Mononuclear cell (primary cell): ENCODE data around the gene ZFPM1. TPM values are rescaled to one million over a fixed set of nuclear protein-coding genes. Genes with fewer than 3 reads are reported as not detected.

Experiments used
- H3K27me3 ChIP-seq: 2 replicates; pipeline ENCODE4 v1.6.0; 2011; ENCODE audit warnings: low read length, control low read depth; ENCODE audit not compliant: insufficient read depth
- H3K4me1 ChIP-seq: 2 replicates; pipeline ENCODE4 v1.5.1; 2011; ENCODE audit warnings: mild to moderate bottlenecking, low read length, control low read depth; ENCODE audit not compliant: insufficient read depth
- H3K4me3 ChIP-seq: 2 replicates; pipeline ENCODE4 v1.5.1; 2011; ENCODE audit warnings: mild to moderate bottlenecking, low read length, moderate library complexity
- H3K9me3 ChIP-seq: 2 replicates; pipeline ENCODE4 v1.5.1; 2011; ENCODE audit warnings: low read depth, mild to moderate bottlenecking, control low read depth, low read length
- total RNA-seq: library from RNA; depleted of rRNA; stranded (reverse); fragments of >200 nt; gene quantifications from one replicate; pipeline ENCODE4 v1.2.3, GENCODE V29; 2012

ZFPM1 gene
- total RNA-seq, 1 donor = 5.8 TPM

DNA sequence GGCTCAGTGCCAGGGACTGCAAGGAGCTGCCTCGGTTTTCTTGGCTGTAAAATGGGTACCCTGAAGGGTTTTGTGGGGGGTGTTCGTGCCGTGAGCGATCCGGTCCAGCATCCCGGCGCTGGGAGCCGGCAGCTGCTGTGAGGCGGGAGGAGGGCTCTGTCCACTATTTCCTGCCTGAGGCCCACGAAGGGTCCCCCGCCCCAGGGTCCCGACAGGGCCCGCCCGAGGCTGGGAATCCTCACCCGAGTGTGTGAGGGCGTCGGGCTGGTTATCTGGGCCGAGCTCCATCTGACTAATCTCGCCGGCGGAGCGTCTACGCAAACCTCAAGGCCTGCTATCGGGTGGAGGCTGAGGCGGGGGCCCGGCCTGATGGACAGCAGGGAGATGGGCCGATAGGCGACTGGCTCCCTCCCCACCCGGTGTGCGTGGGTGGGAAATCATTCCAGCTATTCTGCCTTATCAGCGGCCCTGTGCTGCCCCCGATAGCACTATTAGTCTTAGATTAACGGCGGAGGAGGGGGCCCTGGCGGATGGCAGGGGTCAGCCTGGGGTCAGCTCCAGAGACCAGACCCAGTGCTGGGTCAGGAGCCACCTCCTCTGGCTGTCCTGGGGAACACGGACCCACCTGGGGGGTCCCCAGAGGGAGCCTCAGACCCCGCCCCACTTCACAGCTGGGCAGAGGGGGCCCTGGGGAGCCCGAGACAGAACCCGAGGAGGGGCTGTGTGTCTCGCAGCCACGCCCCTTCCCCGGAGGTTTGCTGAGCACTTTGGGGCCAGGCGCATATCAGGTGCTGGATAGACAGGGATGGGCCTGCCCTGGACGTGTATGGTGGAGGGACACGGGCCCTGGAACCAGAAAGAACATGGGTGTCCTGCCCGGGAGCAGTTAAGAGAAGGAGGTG is 44.7 kb downstream of the ZFPM1 start:
- no peak overlapping the region for H3K4me3 ChIP-seq
- H3K4me1 ChIP-seq = no peaks in the 10 kb centered on the region
- H3K9me3 ChIP-seq = no peaks in the 10 kb centered on the region
- H3K27me3 ChIP-seq = no peaks in the 10 kb centered on the region

DNA sequence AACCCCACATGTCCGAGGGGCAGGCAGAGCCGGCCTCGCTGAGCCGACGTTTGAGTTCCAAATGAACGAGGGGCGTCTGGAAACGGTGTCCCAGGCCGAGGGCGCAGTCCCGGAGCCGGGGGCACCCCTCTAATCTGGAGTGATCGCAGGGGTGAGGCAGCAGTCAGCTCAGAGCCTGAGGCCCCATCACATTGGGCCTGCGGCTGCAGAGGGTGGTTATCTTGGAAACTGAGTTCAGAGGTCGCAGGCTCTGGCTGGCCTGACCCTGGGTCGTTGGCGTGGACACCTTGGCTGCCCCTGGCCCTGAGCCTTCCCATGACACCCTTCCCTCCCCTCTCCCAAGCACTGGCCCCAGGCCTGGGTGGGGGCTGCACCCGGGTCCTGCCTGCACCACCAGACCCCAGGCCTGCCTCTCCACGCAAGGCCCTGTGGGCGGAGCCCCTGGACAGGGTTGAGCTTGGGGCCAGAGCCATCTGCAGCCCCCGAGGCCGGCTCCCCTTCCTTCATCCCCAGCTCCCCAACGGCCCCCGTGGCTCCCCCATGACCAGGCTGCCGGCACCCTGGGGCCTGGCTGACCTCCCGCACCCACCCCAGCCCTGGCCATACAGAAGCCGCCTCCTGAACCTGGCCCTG is 45.6 kb downstream of the ZFPM1 start:
- Histone ChIP-seq H3K27me3 (no peaks in the 10 kb centered on the region), H3K9me3 (no peaks in the 10 kb centered on the region), H3K4me1 (no peaks in the 10 kb centered on the region), H3K4me3 (no peak overlapping the region)

DNA sequence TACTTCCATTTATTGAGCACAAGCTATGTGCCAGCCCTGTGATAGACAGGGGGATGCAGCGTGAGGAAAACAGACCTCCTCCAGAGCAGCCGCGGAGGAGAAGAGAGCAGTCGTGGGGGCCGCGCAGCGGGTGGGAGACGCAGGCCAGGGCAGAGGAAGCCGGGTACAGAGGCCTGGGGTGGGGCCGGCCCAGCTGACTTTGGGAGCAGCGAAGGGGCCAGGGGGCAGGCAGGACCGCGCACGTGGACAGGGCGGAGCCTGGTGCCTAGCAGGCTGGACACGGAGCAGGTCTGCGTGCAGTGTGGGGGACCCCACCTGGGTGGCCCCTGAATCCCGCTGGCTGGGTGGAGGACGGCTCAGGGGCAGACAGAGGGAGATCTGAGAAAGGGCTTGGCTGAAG is 46.2 kb downstream of the ZFPM1 start:
- Histone ChIP-seq H3K27me3 (no peaks in the 10 kb centered on the region), H3K9me3 (no peaks in the 10 kb centered on the region), H3K4me1 (no peaks in the 10 kb centered on the region), H3K4me3 (no peak overlapping the region)

DNA sequence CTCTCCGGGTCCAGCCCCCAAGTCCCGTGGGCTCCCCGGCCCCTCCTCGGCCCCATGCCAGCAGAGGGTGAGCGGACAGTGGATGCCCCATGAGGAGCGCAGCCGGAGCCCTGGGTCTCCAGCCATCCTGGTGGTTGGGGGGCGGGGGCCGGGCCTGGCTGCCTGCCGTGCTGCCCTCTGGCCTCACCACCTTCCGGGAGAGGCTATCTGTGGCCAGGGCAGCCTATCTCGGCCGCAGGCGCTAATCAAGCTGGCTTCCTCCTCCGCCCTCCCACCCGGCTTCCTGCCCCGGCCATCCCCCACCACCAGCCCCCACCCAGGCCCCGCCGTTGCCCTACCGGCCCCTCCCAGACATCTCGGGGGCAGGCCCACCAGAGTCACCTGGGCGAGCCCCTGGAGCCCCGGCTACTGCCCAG is 46.8 kb downstream of the ZFPM1 start:
- Histone ChIP-seq H3K4me1 (no peaks in the 10 kb centered on the region), H3K27me3 (no peaks in the 10 kb centered on the region), H3K4me3 (no peak overlapping the region), H3K9me3 (no peaks in the 10 kb centered on the region)

DNA sequence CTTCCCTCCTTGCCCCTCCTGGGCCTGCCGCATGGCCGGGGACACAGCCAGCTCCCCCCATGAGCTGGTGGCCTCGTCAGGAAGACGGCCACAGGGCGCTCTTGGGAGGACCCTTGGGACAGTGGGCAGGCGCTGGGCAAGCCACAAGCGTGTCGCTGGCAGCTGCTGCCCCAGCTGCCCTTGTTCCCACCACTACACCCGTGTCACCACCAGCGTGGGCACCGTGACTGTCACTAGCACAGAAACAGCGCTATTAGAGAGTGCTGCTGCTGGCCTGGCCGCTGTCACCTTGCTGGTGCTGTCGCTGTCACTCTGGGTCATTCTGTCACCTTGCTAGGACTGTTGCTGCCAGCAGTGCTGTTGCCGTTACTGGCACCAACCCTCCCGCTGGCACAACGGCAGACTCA is 47.2 kb downstream of the ZFPM1 start:
- Histone ChIP-seq H3K9me3 (no peaks in the 10 kb centered on the region), H3K4me1 (peaks cover 3% of the 10 kb centered on the region), H3K4me3 (no peak overlapping the region), H3K27me3 (no peaks in the 10 kb centered on the region)

DNA sequence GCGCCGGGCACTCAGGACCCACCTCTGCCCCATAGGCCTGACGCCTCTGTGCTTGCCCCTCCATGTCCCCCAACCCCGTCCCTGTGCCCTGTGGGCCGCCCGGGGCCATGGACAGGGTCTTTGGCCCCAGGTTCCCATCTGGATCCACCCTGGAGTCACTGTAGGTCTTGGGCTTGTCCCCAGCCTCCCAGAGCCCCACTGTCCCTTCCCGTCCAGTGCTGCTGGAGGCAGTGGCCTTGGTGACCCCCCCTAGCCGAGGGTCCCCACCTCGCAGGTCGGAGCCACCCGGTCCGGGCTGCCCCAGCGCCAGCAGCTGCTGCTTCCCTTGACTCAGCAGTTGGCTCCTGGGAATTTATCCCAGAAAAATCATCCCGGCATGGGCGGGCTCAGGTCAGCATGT is 49.3 kb downstream of the ZFPM1 start:
- Histone ChIP-seq H3K4me1 (peaks cover 4% of the 10 kb centered on the region), H3K9me3 (no peaks in the 10 kb centered on the region), H3K4me3 (no peak overlapping the region), H3K27me3 (no peaks in the 10 kb centered on the region)

DNA sequence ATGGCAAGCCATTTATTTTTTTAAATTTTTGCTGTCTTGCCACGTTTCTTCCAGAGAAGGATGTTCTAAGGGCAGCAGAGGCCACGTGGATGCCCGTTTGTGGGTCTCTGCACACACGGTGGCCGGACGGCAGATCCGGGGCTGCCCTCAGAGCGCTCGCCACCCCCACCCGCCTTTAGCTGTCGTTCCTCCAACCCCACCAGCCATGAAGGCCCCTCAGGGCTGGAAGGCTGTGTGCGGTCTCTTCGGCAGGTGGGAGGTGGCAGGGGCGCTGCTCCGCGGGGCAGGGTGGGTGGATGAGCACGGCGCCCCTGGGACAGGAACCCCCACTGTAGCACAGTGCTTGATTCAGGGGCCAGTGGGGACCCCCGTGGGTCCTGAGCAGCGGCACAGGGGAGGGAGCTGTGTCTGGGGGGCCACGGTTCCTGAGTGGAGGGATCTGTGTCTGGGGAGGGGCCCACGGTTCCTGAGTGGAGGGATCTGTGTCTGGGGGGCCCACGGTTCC is 49.7 kb downstream of the ZFPM1 start:
- H3K4me1 ChIP-seq = peaks cover 4% of the 10 kb centered on the region
- H3K27me3 ChIP-seq = no peaks in the 10 kb centered on the region
- no peaks in the 10 kb centered on the region for H3K9me3 ChIP-seq
- H3K4me3 ChIP-seq = no peak overlapping the region

DNA sequence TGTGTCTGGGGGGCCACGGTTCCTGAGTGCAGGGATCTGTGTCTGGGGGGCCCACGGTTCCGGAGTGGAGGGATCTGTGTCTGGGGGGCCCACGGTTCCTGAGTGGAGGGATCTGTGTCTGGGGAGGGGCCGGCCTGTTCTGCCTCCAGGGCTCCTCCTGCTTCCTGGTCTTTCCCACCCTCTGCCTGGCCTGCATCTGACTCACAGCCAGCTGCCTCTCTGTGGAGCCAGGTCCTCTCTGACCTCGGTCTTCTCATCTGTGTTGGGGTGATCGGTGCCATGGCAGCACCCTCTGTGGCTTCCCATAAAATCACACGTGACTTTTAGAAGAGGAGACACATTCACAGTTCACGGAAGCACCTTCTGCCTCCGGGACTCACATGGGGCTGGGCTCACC is 50.3 kb downstream of the ZFPM1 start:
- H3K27me3 ChIP-seq = no peaks in the 10 kb centered on the region
- peaks cover 4% of the 10 kb centered on the region for H3K4me1 ChIP-seq
- no peak overlapping the region for H3K4me3 ChIP-seq
- H3K9me3 ChIP-seq = no peaks in the 10 kb centered on the region

DNA sequence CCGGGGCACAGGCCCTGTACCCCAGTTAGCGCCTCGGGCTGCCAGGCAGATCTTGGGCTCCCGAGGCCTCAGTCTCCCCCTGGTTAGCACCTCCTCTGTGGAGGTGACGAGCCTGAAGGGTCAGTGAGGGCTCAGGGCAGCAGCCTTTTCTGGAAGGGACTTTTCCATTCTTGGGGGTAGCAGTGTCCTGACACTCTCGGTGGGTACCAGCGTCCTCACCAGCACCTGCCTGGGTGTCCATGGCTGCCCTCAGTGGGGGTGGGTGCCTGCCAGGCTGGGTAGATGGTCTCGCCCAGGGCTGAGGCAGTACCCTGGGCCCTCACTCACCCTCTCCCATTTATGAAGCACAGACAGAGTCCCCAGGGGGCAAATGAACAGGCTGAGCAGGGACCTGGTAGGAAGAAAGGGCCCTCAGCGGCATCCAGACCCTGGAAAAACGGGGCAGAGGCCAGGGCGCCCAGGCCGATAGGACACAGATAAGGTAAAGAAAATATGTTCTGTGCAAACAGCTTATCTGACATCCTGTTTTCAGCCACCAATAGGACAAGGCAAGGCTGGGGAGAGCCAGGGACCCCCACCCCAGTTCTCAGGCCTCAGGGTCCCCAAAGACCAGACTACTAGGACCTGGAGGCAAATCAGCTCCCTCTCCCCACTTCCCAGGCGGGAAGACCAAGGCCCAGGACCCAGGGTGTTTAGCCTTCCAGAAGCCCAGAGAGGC is 50.9 kb downstream of the ZFPM1 start:
- no peaks in the 10 kb centered on the region for H3K27me3 ChIP-seq
- H3K4me1 ChIP-seq = peaks cover 4% of the 10 kb centered on the region
- no peaks in the 10 kb centered on the region for H3K9me3 ChIP-seq
- H3K4me3 ChIP-seq = no peak overlapping the region

DNA sequence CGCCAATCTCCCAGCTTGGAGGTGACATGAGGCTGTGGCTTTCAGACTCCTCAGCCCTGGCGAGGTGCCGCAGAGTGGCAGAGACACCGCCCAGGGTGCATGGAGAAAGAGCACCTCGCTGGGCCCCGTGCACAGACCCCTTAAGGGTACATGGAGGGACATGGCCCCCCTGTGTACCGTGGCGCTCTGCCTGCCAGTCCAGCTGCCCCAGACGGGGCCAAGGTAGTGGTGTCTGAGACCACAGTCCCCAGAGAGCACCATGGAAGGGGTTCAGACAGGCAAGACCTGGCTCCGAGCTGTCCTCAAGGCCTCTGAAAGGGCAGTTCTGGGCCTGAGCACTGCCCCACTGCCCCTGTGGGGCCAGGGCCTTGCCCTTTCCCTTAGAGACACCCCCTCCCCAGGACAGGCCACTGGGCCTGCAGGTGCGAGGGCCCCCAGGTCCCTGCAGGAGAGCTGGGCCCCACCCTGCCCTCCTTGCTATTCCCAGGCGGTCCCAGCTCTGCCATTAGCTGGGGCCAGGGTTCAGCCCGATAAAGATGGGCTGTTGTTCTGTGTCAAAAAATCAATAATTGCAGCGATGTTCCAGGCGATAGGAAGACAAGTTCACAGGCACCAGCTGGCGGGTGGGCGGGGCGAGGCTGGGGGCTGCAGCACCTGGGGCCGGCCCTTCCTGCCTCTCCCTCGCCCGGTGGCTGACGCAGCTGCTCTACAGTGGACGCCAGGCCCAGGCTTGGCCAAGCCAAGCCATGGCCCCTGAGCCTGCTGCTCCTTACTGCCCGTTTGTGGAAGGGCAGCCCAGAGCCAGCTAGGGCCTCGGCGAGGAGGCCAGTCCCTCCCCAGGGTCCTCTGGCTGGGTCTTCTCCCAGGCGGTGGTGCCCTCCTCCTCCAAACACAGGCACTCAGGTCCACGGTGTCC is 51.7 kb downstream of the ZFPM1 start:
- Histone ChIP-seq H3K4me1 (peaks cover 4% of the 10 kb centered on the region), H3K27me3 (no peaks in the 10 kb centered on the region), H3K9me3 (no peaks in the 10 kb centered on the region)

DNA sequence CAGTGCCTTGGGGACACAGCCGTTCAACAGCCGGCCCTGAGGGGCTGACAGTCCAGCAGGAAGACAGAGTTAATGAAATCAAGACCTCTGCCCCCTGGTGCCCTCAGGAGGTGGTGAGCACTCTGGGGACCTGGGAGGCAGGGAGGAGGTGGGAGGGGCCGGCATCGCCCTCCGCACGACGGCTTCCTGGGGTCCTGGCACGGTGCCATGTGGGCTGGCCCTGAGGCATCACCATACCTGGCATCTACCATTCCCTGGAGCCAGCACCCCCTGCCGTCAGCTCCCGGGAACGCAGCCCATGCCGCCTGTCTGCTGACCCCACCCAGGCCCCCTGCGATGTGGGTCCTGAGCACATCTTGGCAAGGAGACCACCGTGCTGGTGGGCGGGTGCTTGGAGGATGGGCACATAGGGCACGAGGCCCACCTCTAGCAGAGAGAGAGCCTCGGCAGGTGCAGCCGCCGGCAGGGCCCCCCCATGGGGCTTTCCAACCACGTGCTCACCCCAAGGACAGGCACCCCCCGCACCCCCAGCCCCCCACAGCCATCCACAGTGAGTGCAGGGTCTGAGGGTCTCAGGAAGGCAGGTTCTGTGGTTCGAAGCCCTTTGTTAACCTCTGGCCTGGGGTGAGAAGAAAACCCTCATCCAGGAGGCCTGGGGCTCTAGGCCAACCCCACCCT is 52.5 kb downstream of the ZFPM1 start:
- H3K27me3 ChIP-seq = no peaks in the 10 kb centered on the region

More for the DNA sequence above, 51.7 kb downstream of the ZFPM1 start:
- H3K4me3 ChIP-seq = no peak overlapping the region

DNA sequence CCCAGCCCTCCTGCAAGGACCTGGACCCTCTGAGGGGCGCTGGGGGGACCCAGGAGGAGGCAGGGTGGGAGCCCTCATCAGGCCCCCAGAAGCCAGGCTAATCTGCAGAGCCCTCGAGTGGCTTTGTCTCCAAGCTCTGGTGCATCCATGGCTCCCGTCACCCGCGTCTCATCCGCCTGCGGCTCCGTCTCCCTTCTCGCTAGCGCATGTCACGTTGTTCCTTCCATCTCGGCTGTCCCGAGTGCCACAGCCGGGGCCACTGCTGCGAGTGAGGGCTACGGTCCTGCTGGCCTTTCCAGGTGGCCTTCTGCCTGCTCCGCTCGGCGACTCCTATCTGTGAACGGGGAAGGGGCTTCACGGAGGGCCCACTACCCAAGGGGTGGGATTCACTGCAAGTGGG is 53.6 kb downstream of the ZFPM1 start:
- H3K4me1 ChIP-seq = peaks cover 4% of the 10 kb centered on the region
- H3K4me3 ChIP-seq = no peak overlapping the region
- H3K9me3 ChIP-seq = no peaks in the 10 kb centered on the region
- H3K27me3 ChIP-seq = no peaks in the 10 kb centered on the region

More for the DNA sequence above, 52.5 kb downstream of the ZFPM1 start:
- peaks cover 4% of the 10 kb centered on the region for H3K4me1 ChIP-seq
- no peak overlapping the region for H3K4me3 ChIP-seq
- H3K9me3 ChIP-seq = no peaks in the 10 kb centered on the region

DNA sequence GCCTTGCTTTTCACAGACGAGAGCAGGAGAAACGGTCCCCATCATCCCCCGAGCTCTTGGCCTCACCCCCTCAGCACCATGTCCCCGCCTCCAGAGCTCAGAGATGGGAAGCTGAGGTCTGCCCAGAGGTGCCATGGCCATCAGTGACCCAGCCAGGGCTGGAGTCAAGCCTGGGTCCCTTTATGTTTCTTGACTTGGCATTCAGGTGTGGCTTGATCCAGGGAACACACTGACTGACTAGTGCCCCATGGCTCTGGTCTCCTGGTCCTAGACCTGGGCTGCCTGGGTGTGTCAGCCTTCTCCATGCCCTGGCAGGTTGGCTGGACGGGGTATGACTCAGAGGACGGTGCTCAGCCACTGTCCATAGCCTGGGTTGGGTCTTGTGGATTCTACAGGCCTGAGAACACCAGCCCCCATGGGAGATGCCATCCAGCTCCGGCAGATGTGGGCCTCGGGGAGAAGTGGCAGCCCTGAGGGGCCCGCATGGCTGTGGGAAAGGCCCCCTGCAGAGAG is 54.2 kb downstream of the ZFPM1 start:
- peaks cover 4% of the 10 kb centered on the region for H3K4me1 ChIP-seq
- no peaks in the 10 kb centered on the region for H3K9me3 ChIP-seq
- no peak overlapping the region for H3K4me3 ChIP-seq
- no peaks in the 10 kb centered on the region for H3K27me3 ChIP-seq
